Karpas-422 (cell line): ENCODE data around the gene SIN3B. TPM values are rescaled to one million over a fixed set of nuclear protein-coding genes. Genes with fewer than 3 reads are reported as not detected.

Source experiments
- DNase-seq: peaks from one replicate; pipeline ENCODE4 v3.0.0-alpha.2; 2015
- H2AFZ ChIP-seq: fragments of 200-600 bp; sonication (generic); 2 replicates; pipeline ENCODE4 v1.6.1; 2014; ENCODE audit warnings: antibody characterized with exemption, low read length, mixed read lengths
- H3K27ac ChIP-seq: fragments of 200-600 bp; sonication (generic); 2 replicates; pipeline ENCODE4 v1.5.1; 2014; ENCODE audit warnings: mild to moderate bottlenecking, low read length, moderate library complexity
- H3K27me3 ChIP-seq: fragments of 200-600 bp; sonication (generic); 2 replicates; pipeline ENCODE4 v1.6.1; 2014; ENCODE audit warnings: low read length, mixed read lengths
- H3K36me3 ChIP-seq: fragments of 200-600 bp; sonication (generic); 2 replicates; pipeline ENCODE4 v1.6.1; 2014; ENCODE audit warnings: low read length, mixed read lengths; ENCODE audit not compliant: insufficient read depth
- H3K4me1 ChIP-seq: fragments of 200-600 bp; sonication (generic); 2 replicates; pipeline ENCODE4 v1.6.1; 2014; ENCODE audit warnings: mild to moderate bottlenecking, low read length, mixed read lengths
- H3K4me2 ChIP-seq: fragments of 200-600 bp; sonication (generic); 2 replicates; pipeline ENCODE4 v1.6.1; 2014; ENCODE audit warnings: low read length, low read depth, mild to moderate bottlenecking; ENCODE audit not compliant: poor library complexity, severe bottlenecking
- H3K4me3 ChIP-seq: fragments of 200-600 bp; sonication (generic); 2 replicates; pipeline ENCODE4 v1.5.1; 2014; ENCODE audit warnings: mild to moderate bottlenecking, antibody characterized with exemption, low read length, mixed read lengths
- H3K79me2 ChIP-seq: fragments of 200-600 bp; sonication (generic); 2 replicates; pipeline ENCODE4 v1.6.1; 2014; ENCODE audit warnings: mild to moderate bottlenecking, low read length, mixed read lengths
- H3K9ac ChIP-seq: fragments of 200-600 bp; sonication (generic); 2 replicates; pipeline ENCODE4 v1.6.0; 2014; ENCODE audit warnings: low read length
- H3K9me2 ChIP-seq: fragments of 200-600 bp; sonication (generic), shearing (Covaris generic); replicated peaks from 2 replicates; pipeline ENCODE4 v1.6.0; 2014; ENCODE audit warnings: mild to moderate bottlenecking, low read length, moderate library complexity; ENCODE audit not compliant: insufficient read depth
- H3K9me3 ChIP-seq: fragments of 300-700, 200-600 bp; sonication (generic); 2 replicates; pipeline ENCODE4 v1.6.1; 2014; ENCODE audit warnings: low read length, mixed read lengths
- H4K20me1 ChIP-seq: fragments of 200-600 bp; sonication (generic); 2 replicates; pipeline ENCODE4 v1.6.1; 2014; ENCODE audit warnings: mild to moderate bottlenecking, antibody characterized with exemption, low read length, low read depth; ENCODE audit not compliant: insufficient read depth
- total RNA-seq: library from RNA; depleted of rRNA; stranded (reverse); fragments of >200 nt; shearing (Covaris generic); gene quantifications from 2 replicates; pipeline ENCODE4 v1.2.3, GENCODE V29; 2014; ENCODE audit warnings: low replicate concordance

The SIN3B gene
- total RNA-seq, 1 experiment from 2014 or later = 19.4 TPM

GRCh38 chr19:16919496-16919895, 90.3 kb downstream of the SIN3B start:
- Histone ChIP-seq H3K9ac (no peak overlapping the region), H3K9me2 (no peaks in the 10 kb centered on the region), H3K79me2 (no peaks in the 10 kb centered on the region), H2AFZ (no peak overlapping the region), H3K9me3 (no peaks in the 10 kb centered on the region), H3K36me3 (no peaks in the 10 kb centered on the region), H3K4me2 (no peak overlapping the region), H4K20me1 (no peaks in the 10 kb centered on the region), H3K27me3 (no peaks in the 10 kb centered on the region), H3K4me3 (no peak overlapping the region), H3K27ac (no peak overlapping the region), H3K4me1 (no peaks in the 10 kb centered on the region)
- DNase-seq = no peak

- H4K20me1 ChIP-seq = no peaks in the 10 kb centered on the region
- no peak for DNase-seq
- H3K9me2 ChIP-seq = no peaks in the 10 kb centered on the region
- H3K4me2 ChIP-seq = no peak overlapping the region
- no peaks in the 10 kb centered on the region for H3K79me2 ChIP-seq
- H3K27me3 ChIP-seq = no peaks in the 10 kb centered on the region
- no peak overlapping the region for H3K9ac ChIP-seq
- no peaks in the 10 kb centered on the region for H3K9me3 ChIP-seq
- H3K4me1 ChIP-seq = no peaks in the 10 kb centered on the region
- H2AFZ ChIP-seq = no peak overlapping the region
- no peak overlapping the region for H3K27ac ChIP-seq
- H3K4me3 ChIP-seq = no peak overlapping the region
- H3K36me3 ChIP-seq = no peaks in the 10 kb centered on the region
Observed at GRCh38 chr19:16920816-16921529, 91.8 kb downstream of the SIN3B start.

DNA sequence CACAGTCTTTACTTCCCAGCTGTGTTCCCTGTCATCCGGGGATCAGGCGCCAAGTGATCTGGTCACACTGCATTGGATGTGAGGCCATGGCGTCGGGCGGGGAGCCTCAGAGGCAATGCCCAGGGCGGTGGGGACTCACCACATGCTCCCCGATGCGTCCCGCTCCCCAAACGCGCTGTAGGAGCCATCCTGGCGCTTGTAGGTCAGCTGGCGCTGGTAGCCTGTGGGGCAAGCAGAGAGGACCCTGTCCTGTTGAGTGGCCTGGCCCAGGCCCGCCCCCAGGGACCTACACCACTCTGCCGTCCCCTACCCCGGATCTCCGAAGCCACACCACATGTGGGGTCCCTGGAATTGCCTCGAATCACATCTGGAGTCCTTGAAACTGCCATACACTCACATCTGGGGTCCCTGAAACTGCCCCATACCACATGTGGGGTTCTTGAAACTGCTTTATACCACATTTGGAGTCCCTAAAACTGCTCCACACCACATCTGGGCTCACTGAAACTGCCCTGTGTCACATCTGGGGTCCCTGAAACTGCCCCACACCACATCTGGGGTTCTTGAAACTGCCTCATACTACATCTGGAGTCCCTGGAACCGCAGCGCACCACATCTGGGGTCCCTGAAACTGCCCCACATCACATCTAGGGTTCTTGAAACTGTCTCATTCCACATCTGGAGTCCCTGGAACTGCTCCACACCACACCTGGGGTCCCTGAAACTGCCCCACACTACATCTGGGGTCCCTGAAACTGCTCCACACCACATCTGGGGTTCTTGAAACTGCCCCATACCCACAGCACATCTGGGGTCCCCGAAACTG, 92.8 kb downstream of the SIN3B start:
- Histone ChIP-seq H3K9ac (no peak overlapping the region), H4K20me1 (no peaks in the 10 kb centered on the region), H2AFZ (no peak overlapping the region), H3K27me3 (no peaks in the 10 kb centered on the region), H3K4me3 (no peak overlapping the region), H3K36me3 (no peaks in the 10 kb centered on the region), H3K9me3 (no peaks in the 10 kb centered on the region), H3K79me2 (no peaks in the 10 kb centered on the region), H3K27ac (no peak overlapping the region), H3K4me1 (no peaks in the 10 kb centered on the region), H3K9me2 (no peaks in the 10 kb centered on the region), H3K4me2 (no peak overlapping the region)
- no peak for DNase-seq

GRCh38 chr19:16922592-16922934, 93.4 kb downstream of the SIN3B start:
- no peaks in the 10 kb centered on the region for H3K79me2 ChIP-seq
- H3K9me3 ChIP-seq = no peaks in the 10 kb centered on the region
- H2AFZ ChIP-seq = no peak overlapping the region
- H3K9me2 ChIP-seq = no peaks in the 10 kb centered on the region
- no peaks in the 10 kb centered on the region for H3K36me3 ChIP-seq
- H3K4me2 ChIP-seq = no peak overlapping the region
- H3K4me3 ChIP-seq = no peak overlapping the region
- H3K9ac ChIP-seq = no peak overlapping the region
- H3K27me3 ChIP-seq = no peaks in the 10 kb centered on the region
- no peaks in the 10 kb centered on the region for H4K20me1 ChIP-seq
- no peak for DNase-seq
- H3K27ac ChIP-seq = no peak overlapping the region
- H3K4me1 ChIP-seq = no peaks in the 10 kb centered on the region

DNA sequence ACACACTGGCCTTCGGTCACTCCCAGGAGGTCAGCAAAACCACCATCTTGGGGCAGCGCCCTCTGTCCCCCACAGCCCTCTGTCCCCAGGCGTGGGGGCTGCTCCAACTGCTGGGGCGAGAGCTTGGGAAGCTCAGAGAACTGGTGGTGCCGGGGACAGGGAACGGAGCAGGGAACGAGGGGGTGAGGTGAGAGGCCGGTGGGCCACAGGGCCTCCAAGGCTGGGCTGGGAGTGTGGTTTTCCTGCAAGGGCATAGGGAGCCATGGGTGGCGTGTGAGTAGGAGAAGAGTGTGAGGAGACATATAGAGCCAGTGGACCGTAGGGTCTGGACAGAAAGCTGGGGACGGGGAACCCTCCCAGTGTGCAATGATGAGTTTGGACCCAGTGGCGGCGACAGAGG, 93.8 kb downstream of the SIN3B start:
- Histone ChIP-seq H2AFZ (no peak overlapping the region), H3K9me2 (no peaks in the 10 kb centered on the region), H3K27me3 (no peaks in the 10 kb centered on the region), H3K27ac (no peak overlapping the region), H3K4me1 (no peaks in the 10 kb centered on the region), H3K4me3 (no peak overlapping the region), H4K20me1 (no peaks in the 10 kb centered on the region), H3K9me3 (no peaks in the 10 kb centered on the region), H3K36me3 (no peaks in the 10 kb centered on the region), H3K9ac (no peak overlapping the region), H3K79me2 (no peaks in the 10 kb centered on the region), H3K4me2 (no peak overlapping the region)
- no peak for DNase-seq

DNA sequence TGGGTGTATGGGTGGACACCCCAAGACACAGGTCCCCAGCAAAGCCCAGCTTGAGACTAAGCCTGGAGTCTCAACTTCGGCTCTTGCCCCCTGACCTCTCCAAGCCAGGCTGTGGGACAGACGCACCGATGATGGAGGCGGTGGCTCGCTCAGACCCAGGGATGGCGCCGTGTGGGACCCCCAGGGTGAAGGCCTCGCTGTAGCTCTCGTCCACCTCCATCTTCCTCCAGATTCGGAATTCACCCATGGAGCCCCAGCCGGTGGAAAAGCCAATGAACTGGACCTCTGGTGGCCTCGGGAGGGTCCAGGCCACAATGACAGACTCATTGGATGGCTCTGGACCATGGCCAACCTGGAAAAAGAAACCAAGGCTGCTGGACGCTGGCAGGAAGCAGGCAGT, 98.7 kb downstream of the SIN3B start:
- H3K4me3 ChIP-seq = no peak overlapping the region
- H3K27ac ChIP-seq = no peak overlapping the region
- no peak overlapping the region for H3K9ac ChIP-seq
- H3K36me3 ChIP-seq = no peaks in the 10 kb centered on the region
- DNase-seq = no peak
- no peak overlapping the region for H3K4me2 ChIP-seq
- no peaks in the 10 kb centered on the region for H3K27me3 ChIP-seq
- H3K79me2 ChIP-seq = no peaks in the 10 kb centered on the region
- H4K20me1 ChIP-seq = no peaks in the 10 kb centered on the region
- H3K9me2 ChIP-seq = no peaks in the 10 kb centered on the region
- no peaks in the 10 kb centered on the region for H3K4me1 ChIP-seq
- H3K9me3 ChIP-seq = no peaks in the 10 kb centered on the region
- no peak overlapping the region for H2AFZ ChIP-seq

DNA sequence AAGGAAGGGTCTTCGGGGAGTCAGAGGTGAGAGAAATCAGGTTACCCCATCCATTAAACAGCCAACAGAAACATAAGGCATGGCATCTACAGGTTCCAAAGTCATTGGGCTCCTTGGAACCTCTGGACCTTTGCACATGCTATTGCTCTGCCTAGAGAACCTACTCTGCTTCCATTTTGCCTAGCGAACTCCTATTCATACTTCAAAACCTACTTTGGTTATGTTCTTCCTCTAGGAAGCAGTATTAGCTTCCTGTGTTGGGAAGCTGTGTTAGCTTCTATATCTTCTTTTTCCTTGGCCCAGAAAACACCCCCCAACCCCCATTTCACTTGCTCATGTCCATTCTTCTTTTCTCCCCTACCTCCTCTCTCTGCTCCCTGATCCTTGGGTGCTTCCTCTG, 99.2 kb downstream of the SIN3B start:
- no peak overlapping the region for H2AFZ ChIP-seq
- no peak overlapping the region for H3K27ac ChIP-seq
- no peaks in the 10 kb centered on the region for H4K20me1 ChIP-seq
- H3K4me2 ChIP-seq = no peak overlapping the region
- no peak for DNase-seq
- no peaks in the 10 kb centered on the region for H3K79me2 ChIP-seq
- no peaks in the 10 kb centered on the region for H3K4me1 ChIP-seq
- H3K27me3 ChIP-seq = no peaks in the 10 kb centered on the region
- no peaks in the 10 kb centered on the region; the same call in 1 of the 2 replicates for H3K9me3 ChIP-seq
- H3K9ac ChIP-seq = no peak overlapping the region
- no peaks in the 10 kb centered on the region for H3K36me3 ChIP-seq
- no peaks in the 10 kb centered on the region for H3K9me2 ChIP-seq
- no peak overlapping the region for H3K4me3 ChIP-seq

- H3K4me2 ChIP-seq = no peak overlapping the region
- no peaks in the 10 kb centered on the region for H4K20me1 ChIP-seq
- H3K9ac ChIP-seq = no peak overlapping the region
- no peaks in the 10 kb centered on the region for H3K4me1 ChIP-seq
- H3K4me3 ChIP-seq = no peak overlapping the region
- no peak for DNase-seq
- H2AFZ ChIP-seq = no peak overlapping the region
- H3K79me2 ChIP-seq = no peaks in the 10 kb centered on the region
- peaks cover 6% of the 10 kb centered on the region; the same call in 1 of the 2 replicates for H3K9me3 ChIP-seq
- H3K36me3 ChIP-seq = no peaks in the 10 kb centered on the region
- H3K27ac ChIP-seq = no peak overlapping the region
- no peaks in the 10 kb centered on the region for H3K9me2 ChIP-seq
- H3K27me3 ChIP-seq = no peaks in the 10 kb centered on the region; the same call in 1 of the 2 replicates
Observed at GRCh38 chr19:16928916-16929315, 99.7 kb downstream of the SIN3B start.
